HEK293 (cell line): ENCODE measurements around the gene SLC35B4.

ENCODE experiments used
- KLF8 ChIP-seq: fragments of 450-650 bp; formaldehyde crosslinking; IDR thresholded peaks from 2 replicates; pipeline ENCODE4 v1.5.1; 2016; ENCODE audit warnings: missing biosample characterization, missing genetic modification characterization
- TF ChIP-seq, protein P1 (sequence below): fragments of 450-650 bp; formaldehyde crosslinking; IDR thresholded peaks from 2 replicates; pipeline ENCODE4 v1.5.1; 2016; ENCODE audit warnings: missing biosample characterization, missing genetic modification characterization

GRCh38 chr7:134245253-134245652 is 71.5 kb downstream of the SLC35B4 start:
- no peak for TF ChIP-seq KLF8 (tag by site-specific recombination)
- TF ChIP-seq, protein P1, sequence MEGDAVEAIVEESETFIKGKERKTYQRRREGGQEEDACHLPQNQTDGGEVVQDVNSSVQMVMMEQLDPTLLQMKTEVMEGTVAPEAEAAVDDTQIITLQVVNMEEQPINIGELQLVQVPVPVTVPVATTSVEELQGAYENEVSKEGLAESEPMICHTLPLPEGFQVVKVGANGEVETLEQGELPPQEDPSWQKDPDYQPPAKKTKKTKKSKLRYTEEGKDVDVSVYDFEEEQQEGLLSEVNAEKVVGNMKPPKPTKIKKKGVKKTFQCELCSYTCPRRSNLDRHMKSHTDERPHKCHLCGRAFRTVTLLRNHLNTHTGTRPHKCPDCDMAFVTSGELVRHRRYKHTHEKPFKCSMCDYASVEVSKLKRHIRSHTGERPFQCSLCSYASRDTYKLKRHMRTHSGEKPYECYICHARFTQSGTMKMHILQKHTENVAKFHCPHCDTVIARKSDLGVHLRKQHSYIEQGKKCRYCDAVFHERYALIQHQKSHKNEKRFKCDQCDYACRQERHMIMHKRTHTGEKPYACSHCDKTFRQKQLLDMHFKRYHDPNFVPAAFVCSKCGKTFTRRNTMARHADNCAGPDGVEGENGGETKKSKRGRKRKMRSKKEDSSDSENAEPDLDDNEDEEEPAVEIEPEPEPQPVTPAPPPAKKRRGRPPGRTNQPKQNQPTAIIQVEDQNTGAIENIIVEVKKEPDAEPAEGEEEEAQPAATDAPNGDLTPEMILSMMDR (tag by site-specific recombination): no peak
